H9 (cell line): Measurements from ENCODE around the gene NCAM2. TPM values are rescaled to one million over a fixed set of nuclear protein-coding genes. Genes with fewer than 3 reads are reported as not detected.

Source experiments
- DNase-seq: peaks from one replicate; pipeline ENCODE4 v3.0.0-alpha.2; 2017
- H2AFZ ChIP-seq: one replicate; pipeline ENCODE4 v1.6.1; 2013; ENCODE audit warnings: mild to moderate bottlenecking, low read length, control low read depth, moderate library complexity
- H2AK5ac ChIP-seq: 2 replicates; pipeline ENCODE4 v1.6.1; 2013; ENCODE audit warnings: low read length, control low read depth, mixed read lengths; ENCODE audit not compliant: insufficient read length
- H2BK120ac ChIP-seq: one replicate; pipeline ENCODE4 v1.6.1; 2013; ENCODE audit warnings: low read depth, mild to moderate bottlenecking, low read length, control low read depth, inconsistent platforms; ENCODE audit not compliant: poor library complexity, severe bottlenecking
- H2BK12ac ChIP-seq: 2 replicates; pipeline ENCODE4 v1.6.1; 2013; ENCODE audit warnings: low read length, control low read depth, mixed read lengths, low read depth; ENCODE audit not compliant: insufficient read length
- H2BK15ac ChIP-seq: 2 replicates; pipeline ENCODE4 v1.6.1; 2013; ENCODE audit warnings: low read depth, low read length, control low read depth
- H2BK20ac ChIP-seq: one replicate; pipeline ENCODE4 v1.6.1; 2013; ENCODE audit warnings: low read depth, mild to moderate bottlenecking, low read length, control low read depth, inconsistent platforms; ENCODE audit not compliant: poor library complexity, severe bottlenecking
- H2BK5ac ChIP-seq: 2 replicates; pipeline ENCODE4 v1.6.1; 2013; ENCODE audit warnings: low read length, control low read depth, mixed read lengths; ENCODE audit not compliant: insufficient read length
- H3K14ac ChIP-seq: 2 replicates; pipeline ENCODE4 v1.6.1; 2013; ENCODE audit warnings: low read length, control low read depth; ENCODE audit not compliant: insufficient read depth
- H3K18ac ChIP-seq: 2 replicates; pipeline ENCODE4 v1.6.1; 2013; ENCODE audit warnings: low read depth, mild to moderate bottlenecking, mixed read lengths, low read length, control low read depth; ENCODE audit not compliant: insufficient read length
- H3K23ac ChIP-seq: 2 replicates; pipeline ENCODE4 v1.6.1; 2013; ENCODE audit warnings: low read length, control low read depth, mixed read lengths, low read depth; ENCODE audit not compliant: insufficient read length
- H3K23me2 ChIP-seq: 2 replicates; pipeline ENCODE4 v1.6.1; 2013; ENCODE audit warnings: low read depth, mild to moderate bottlenecking, mixed read lengths, low read length, control low read depth; ENCODE audit not compliant: insufficient read length, poor library complexity, severe bottlenecking
- H3K27ac ChIP-seq: 2 replicates; pipeline ENCODE4 v1.5.1; 2013; ENCODE audit warnings: low read length, control low read depth, mixed read lengths, low read depth; ENCODE audit not compliant: insufficient read length
- H3K27me3 ChIP-seq: 2 replicates; pipeline ENCODE4 v1.6.1; 2013; ENCODE audit warnings: low read length, control low read depth, inconsistent platforms; ENCODE audit not compliant: insufficient read depth
- H3K4ac ChIP-seq: 2 replicates; pipeline ENCODE4 v1.6.1; 2013; ENCODE audit warnings: low read depth, mild to moderate bottlenecking, control low read depth, inconsistent platforms, low read length, moderate library complexity
- H3K4me1 ChIP-seq: 2 replicates; pipeline ENCODE4 v1.6.1; 2013; ENCODE audit warnings: low read length, control low read depth, inconsistent platforms; ENCODE audit not compliant: insufficient read depth
- H3K4me2 ChIP-seq: 2 replicates; pipeline ENCODE4 v1.6.1; 2013; ENCODE audit warnings: low read length, control low read depth, mixed read lengths; ENCODE audit not compliant: insufficient read length, insufficient read depth
- H3K56ac ChIP-seq: 2 replicates; pipeline ENCODE4 v1.6.1; 2013; ENCODE audit warnings: low read depth, mild to moderate bottlenecking, mixed read lengths, low read length, control low read depth; ENCODE audit not compliant: insufficient read length
- H3K79me1 ChIP-seq: 2 replicates; pipeline ENCODE4 v1.6.1; 2013; ENCODE audit warnings: low read depth, mild to moderate bottlenecking, moderate library complexity, low read length, control low read depth, inconsistent platforms; ENCODE audit not compliant: insufficient read depth, poor library complexity, severe bottlenecking
- H3K79me2 ChIP-seq: 2 replicates; pipeline ENCODE4 v1.6.1; 2013; ENCODE audit warnings: low read length, control low read depth, inconsistent platforms; ENCODE audit not compliant: insufficient read depth
- H3K9ac ChIP-seq: 2 replicates; pipeline ENCODE4 v1.6.1; 2013; ENCODE audit warnings: low read length, control low read depth, mixed read lengths; ENCODE audit not compliant: insufficient read length; ENCODE audit errors: extremely low read depth
- H3K9me3 ChIP-seq: one replicate; pipeline ENCODE4 v1.6.1; 2013; ENCODE audit warnings: low read depth, low read length, inconsistent platforms; ENCODE audit not compliant: control insufficient read depth
- H3T11ph ChIP-seq: one replicate; pipeline ENCODE4 v1.6.1; 2013; ENCODE audit warnings: mild to moderate bottlenecking, low read length, control low read depth, inconsistent platforms
- H4K20me1 ChIP-seq: one replicate; pipeline ENCODE4 v1.6.1; 2013; ENCODE audit not compliant: control insufficient read depth, insufficient read length, insufficient read depth
- H4K5ac ChIP-seq: 2 replicates; pipeline ENCODE4 v1.6.1; 2013; ENCODE audit warnings: low read depth, mild to moderate bottlenecking, mixed read lengths, low read length, control low read depth; ENCODE audit not compliant: insufficient read length
- H4K8ac ChIP-seq: replicated peaks from 2 replicates; pipeline ENCODE4 v1.6.1; 2013; ENCODE audit warnings: low read length, control low read depth, mixed read lengths, low read depth; ENCODE audit not compliant: insufficient read length
- H4K91ac ChIP-seq: 2 replicates; pipeline ENCODE4 v1.6.1; 2013; ENCODE audit warnings: low read depth, mild to moderate bottlenecking, moderate library complexity, mixed read lengths, low read length, control low read depth; ENCODE audit not compliant: insufficient read length
- H3K27ac Mint-ChIP-seq, 3 experiments: 2 replicates in 2 of 3; 3 replicates in 1 of 3; pipeline ENCODE4 v1.8.0; 2020 to 2021; ENCODE audit warnings: mixed read lengths in 3 of 3, mild to moderate bottlenecking in 1 of 3, moderate library complexity in 1 of 3
- H3K27me3 Mint-ChIP-seq: 2 replicates; pipeline ENCODE4 v1.8.0; 2021; ENCODE audit warnings: low read depth, mild to moderate bottlenecking, moderate library complexity, mixed read lengths
- H3K36me3 Mint-ChIP-seq, 3 experiments: 2 replicates in 2 of 3; 3 replicates in 1 of 3; pipeline ENCODE4 v1.8.0; 2020 to 2021; ENCODE audit warnings: low read depth in 3 of 3, mixed read lengths in 3 of 3; ENCODE audit not compliant: insufficient read depth in 1 of 3
- H3K4me1 Mint-ChIP-seq, 2 experiments: 2 replicates each; pipeline ENCODE4 v1.8.0; 2020; ENCODE audit warnings: mixed read lengths in 2 of 2
- H3K4me3 Mint-ChIP-seq, 2 experiments: 2 replicates in 1 of 2; 3 replicates in 1 of 2; pipeline ENCODE4 v1.8.0; 2020 to 2021; ENCODE audit warnings: mild to moderate bottlenecking in 2 of 2, mixed read lengths in 2 of 2, moderate library complexity in 1 of 2
- H3K9me3 Mint-ChIP-seq, 2 experiments: 2 replicates in 1 of 2; 3 replicates in 1 of 2; pipeline ENCODE4 v1.8.0; 2020; ENCODE audit warnings: mild to moderate bottlenecking in 2 of 2, mixed read lengths in 2 of 2, moderate library complexity in 1 of 2
- CTCF ChIP-seq: fragments of 200-600 bp; sonication (generic); conservative IDR thresholded peaks from 3 replicates; pipeline ENCODE4 v1.8.0; 2021; ENCODE audit warnings: antibody characterized with exemption, mild to moderate bottlenecking
- WGBS: extraction: QIAGEN DNeasy Blood & Tissue Kit; methylation state at CpG from one replicate; pipeline ENCODE4 v1.1.7; 2013; ENCODE audit warnings: missing lambda C conversion rate, low lambda C conversion rate, mixed read lengths; ENCODE audit not compliant: insufficient read length; ENCODE audit errors: extremely low coverage; 5-methylcytosine and 5-hydroxymethylcytosine counted together
- total RNA-seq: library from RNA; stranded (reverse); gene quantifications from 2 replicates; pipeline ENCODE4 v1.2.1, GENCODE V29; 2021

Gene NCAM2
- total RNA-seq, 1 experiment from 2014 or later = 2.2 TPM

GRCh38 chr21:21232320-21232719, 234.1 kb downstream of the NCAM2 start:
- Histone ChIP-seq H3K23me2 (no peaks in the 10 kb centered on the region), H4K20me1 (no peaks in the 10 kb centered on the region), H3T11ph (no peak overlapping the region), H3K4ac (no peak overlapping the region), H3K79me1 (no peaks in the 10 kb centered on the region), H3K79me2 (no peaks in the 10 kb centered on the region), H3K14ac (no peak overlapping the region), H2AFZ (no peak overlapping the region), H2BK120ac (no peak overlapping the region), H3K9me3 (no peaks in the 10 kb centered on the region), H4K5ac (no peak overlapping the region), H3K23ac (no peak overlapping the region), H3K9ac (no peak overlapping the region), H3K4me2 (no peak overlapping the region), H3K56ac (no peak overlapping the region), H4K8ac (no peak overlapping the region), H3K27ac (no peak overlapping the region), H4K91ac (no peak overlapping the region), H2BK5ac (no peak overlapping the region), H2BK15ac (no peak overlapping the region), H3K4me1 (no peaks in the 10 kb centered on the region), H2BK12ac (no peak overlapping the region), H3K18ac (no peak overlapping the region), H2AK5ac (no peak overlapping the region), H2BK20ac (no peak overlapping the region), H3K27me3 (no peaks in the 10 kb centered on the region)
- H3K9me3 Mint-ChIP-seq = no peaks in the 10 kb centered on the region
- no peaks in the 10 kb centered on the region for H3K36me3 Mint-ChIP-seq
- H3K27me3 Mint-ChIP-seq = no peaks in the 10 kb centered on the region
- no peak overlapping the region for H3K4me3 Mint-ChIP-seq
- H3K4me1 Mint-ChIP-seq = no peaks in the 10 kb centered on the region
- no peak for DNase-seq
- no peak overlapping the region for H3K27ac Mint-ChIP-seq
- peak; percentile 71 for TF ChIP-seq CTCF
- WGBS = no CpG with 5 or more reads among the region's 1 CpG
